Smooth muscle cell of the pulmonary artery (primary cell): Measurements from ENCODE around the gene VANGL2. TPM values are rescaled to one million over a fixed set of nuclear protein-coding genes. Genes with fewer than 3 reads are reported as not detected.

Source experiments
- total RNA-seq: library from RNA; depleted of rRNA; stranded (reverse); fragments of >200 nt; gene quantifications from 2 replicates; pipeline ENCODE4 v1.2.3, GENCODE V29; 2014

VANGL2 gene
- total RNA-seq: 0.07 and 0.46 TPM in 2 replicates

GRCh38 chr1:160400223-160400645 lies at the start of gene VANGL2:
Gene VANGL2, plus strand, starts transcription at chr1:160400564. Its CDS starts 15,274 bp downstream, at chr1:160415838.

GRCh38 chr1:160366731-160367515 lies 33.4 kb upstream of the VANGL2 start, which contains the start of gene NHLH1:
Gene NHLH1, plus strand, starts transcription at chr1:160367071. Its CDS starts 3,661 bp downstream, at chr1:160370732.

Other genes with a start within 250 kb of the VANGL2 start
- not detected in 2 replicates for gene ATP1A4, start 249.0 kb upstream of the VANGL2 start, total RNA-seq
- 0.10 and 0.20 TPM in 2 replicates for gene CASQ1, start 210.0 kb upstream of the VANGL2 start, total RNA-seq
- gene PEA15, start 195.2 kb upstream of the VANGL2 start, total RNA-seq: 207 and 217 TPM in 2 replicates
- 82.2 and 87.7 TPM in 2 replicates for gene DCAF8, start 138.0 kb upstream of the VANGL2 start, total RNA-seq
- gene PEX19, start 115.4 kb upstream of the VANGL2 start, total RNA-seq: 55.5 and 58.9 TPM in 2 replicates
- gene COPA, start 57.3 kb upstream of the VANGL2 start, total RNA-seq: 367 and 385 TPM in 2 replicates
- 181 and 196 TPM in 2 replicates for gene NCSTN, start 57.2 kb upstream of the VANGL2 start, total RNA-seq
- gene NHLH1, start 33.5 kb upstream of the VANGL2 start, total RNA-seq: 0.07 TPM in 2 replicates
- gene SLAMF6, start 122.7 kb downstream of the VANGL2 start, total RNA-seq: not detected in 2 replicates
- gene CD84, start 178.9 kb downstream of the VANGL2 start, total RNA-seq: not detected in 2 replicates
- not detected in 2 replicates for gene SLAMF1, start 246.5 kb downstream of the VANGL2 start, total RNA-seq